HepG2 (cell line): ENCODE data around the gene SSBP4. TPM values are rescaled to one million over a fixed set of nuclear protein-coding genes. Genes with fewer than 3 reads are reported as not detected.

Experiments used
- FIP1L1 ChIP-seq: fragments of 200-400 bp; formaldehyde crosslinking; IDR thresholded peaks from 2 replicates; pipeline ENCODE4 v1.6.1; 2018; ENCODE audit warnings: low read depth, mild to moderate bottlenecking, low read length, moderate library complexity, borderline replicate concordance; ENCODE audit not compliant: insufficient read depth
- HES4 ChIP-seq: sonication (generic); formaldehyde crosslinking; IDR thresholded peaks from 2 replicates; pipeline ENCODE4 v1.9.0; 2021; ENCODE audit warnings: mild to moderate bottlenecking, missing genetic modification reagents, borderline replicate concordance
- KDM1A ChIP-seq: IDR thresholded peaks from 2 replicates; pipeline ENCODE4 v1.6.1; 2016; ENCODE audit warnings: missing compliant biosample characterization
- KLF13 ChIP-seq: sonication (generic); formaldehyde crosslinking; IDR thresholded peaks from 2 replicates; pipeline ENCODE4 v1.4.0; 2020; ENCODE audit warnings: mild to moderate bottlenecking, missing genetic modification reagents
- SMAD9 ChIP-seq: sonication (generic); formaldehyde crosslinking; IDR thresholded peaks from 2 replicates; pipeline ENCODE4 v1.5.1; 2020; ENCODE audit warnings: mild to moderate bottlenecking, missing genetic modification reagents
- ZBTB20 ChIP-seq: sonication (generic); formaldehyde crosslinking; IDR thresholded peaks from 2 replicates; pipeline ENCODE4 v1.8.1; 2023; ENCODE audit warnings: missing genetic modification reagents, low read depth, mild to moderate bottlenecking, borderline replicate concordance
- ZBTB26 ChIP-seq: IDR thresholded peaks from 2 replicates; pipeline ENCODE4 v1.6.1; 2016; ENCODE audit warnings: missing compliant biosample characterization, missing genetic modification reagents, borderline replicate concordance
- ZBTB40 ChIP-seq, 2 experiments: fragments of 450-650 bp in 1 of 2; sonication (generic) in 1 of 2; formaldehyde crosslinking in 1 of 2; IDR thresholded peaks; 2 replicates each; pipeline versions ENCODE4 v1.6.1 to v1.8.0; 2016 to 2022; ENCODE audit warnings: antibody characterized with exemption in 1 of 2, mild to moderate bottlenecking in 1 of 2, missing genetic modification reagents in 1 of 2
- ZBTB43 ChIP-seq: sonication (generic); formaldehyde crosslinking; conservative IDR thresholded peaks from 2 replicates; pipeline ENCODE4 v1.4.0; 2020; ENCODE audit warnings: missing genetic modification reagents
- ZNF383 ChIP-seq: sonication (generic); formaldehyde crosslinking; IDR thresholded peaks from 2 replicates; pipeline ENCODE4 v1.4.0; 2020; ENCODE audit warnings: missing genetic modification reagents, mild to moderate bottlenecking, borderline replicate concordance
- ZNF547 ChIP-seq: sonication (generic); formaldehyde crosslinking; IDR thresholded peaks from 2 replicates; pipeline ENCODE4 v1.5.1; 2020; ENCODE audit warnings: mild to moderate bottlenecking, missing genetic modification reagents
- polyA plus RNA-seq, 8 experiments: library from polyadenylated mRNA; depleted of rRNA in 3 of 8; stranded (reverse) in 7 of 8; unstranded in 1 of 8; fragments of >200 nt; fragmentation: Illumina TruSeq in 4 of 8; extraction: Trizol in 4 of 8; gene quantifications; 2 replicates each; pipeline versions ENCODE4 v1.2.1 to v1.2.3, GENCODE V29; 2011 to 2016; ENCODE audit warnings: low read depth in 4 of 8, missing spikeins in 1 of 8, mixed read lengths in 1 of 8; ENCODE audit not compliant: insufficient read depth in 1 of 8
- total RNA-seq, 5 experiments: library from RNA; depleted of rRNA; stranded (reverse); fragments of >200 nt; fragmentation: Illumina TruSeq; extraction: Trizol; gene quantifications; 2 replicates each; pipeline ENCODE4 v1.2.3, GENCODE V29; 2016; ENCODE audit warnings: low read depth in 1 of 5
- TF ChIP-seq, protein P1 (sequence below): sonication (generic); formaldehyde crosslinking; IDR thresholded peaks from 2 replicates; pipeline ENCODE4 v1.5.0; 2020; ENCODE audit warnings: missing genetic modification reagents
- TF ChIP-seq, protein P2 (sequence below): conservative IDR thresholded peaks from 2 replicates; pipeline ENCODE4 v1.6.1; 2018; ENCODE audit warnings: missing genetic modification reagents

SSBP4 gene
- total and polyA plus RNA-seq, 2 of the 13 experiments (the other 11 are each of a cell fraction or from before 2014, with no cell fraction given): 20.8 to 39.5 TPM

DNA sequence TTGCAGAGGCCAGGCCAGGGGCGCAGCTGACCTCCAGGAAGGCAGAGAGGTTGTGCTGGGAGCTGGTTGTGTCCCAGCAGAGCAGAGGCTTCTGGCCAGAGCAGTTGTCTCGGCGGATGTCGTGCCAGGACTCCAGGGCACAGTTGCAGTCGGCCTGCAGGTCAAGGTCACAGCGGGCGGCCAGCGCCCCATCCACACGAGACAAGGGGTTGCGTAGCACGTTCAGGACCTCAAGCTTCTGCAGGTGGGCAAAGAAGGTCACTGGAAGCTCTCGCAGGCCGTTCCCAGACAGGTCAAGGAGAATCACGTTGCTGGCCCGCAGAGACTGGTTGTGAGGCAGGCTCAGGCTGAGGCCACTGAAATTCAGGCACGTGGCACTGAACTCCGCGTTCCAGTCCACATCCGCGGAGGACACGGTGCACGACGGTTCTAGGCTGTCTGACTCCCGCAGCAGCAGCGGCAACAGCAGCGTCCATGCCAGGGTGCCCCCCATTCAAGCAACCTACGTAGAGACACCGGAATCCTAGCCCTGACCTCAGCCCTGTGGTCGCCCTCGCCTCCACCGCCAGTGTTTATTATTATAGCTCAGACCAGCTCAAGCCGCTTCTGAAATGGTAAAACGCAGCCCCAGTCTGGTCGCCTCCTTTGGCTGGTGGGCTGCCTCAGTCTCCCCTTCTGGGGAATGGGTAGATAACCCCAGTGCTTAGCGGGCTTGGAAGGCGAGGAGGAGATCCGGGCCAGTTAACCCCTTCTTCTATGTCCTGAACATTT is 22.5 kb upstream of the SSBP4 start (continued):
- TF ChIP-seq, protein P1, sequence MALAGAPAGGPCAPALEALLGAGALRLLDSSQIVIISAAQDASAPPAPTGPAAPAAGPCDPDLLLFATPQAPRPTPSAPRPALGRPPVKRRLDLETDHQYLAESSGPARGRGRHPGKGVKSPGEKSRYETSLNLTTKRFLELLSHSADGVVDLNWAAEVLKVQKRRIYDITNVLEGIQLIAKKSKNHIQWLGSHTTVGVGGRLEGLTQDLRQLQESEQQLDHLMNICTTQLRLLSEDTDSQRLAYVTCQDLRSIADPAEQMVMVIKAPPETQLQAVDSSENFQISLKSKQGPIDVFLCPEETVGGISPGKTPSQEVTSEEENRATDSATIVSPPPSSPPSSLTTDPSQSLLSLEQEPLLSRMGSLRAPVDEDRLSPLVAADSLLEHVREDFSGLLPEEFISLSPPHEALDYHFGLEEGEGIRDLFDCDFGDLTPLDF (CRISPR knock-in tag): no peak
- TF ChIP-seq HES4 (CRISPR knock-in tag): no peak
- TF ChIP-seq ZBTB40 (IDR thresholded peaks at IDR 0.05): no peak
- no peak; the same call in 1 of the 2 replicates for TF ChIP-seq ZBTB40 (CRISPR knock-in tag; IDR thresholded peaks at IDR 0.05)
- TF ChIP-seq, protein P2, sequence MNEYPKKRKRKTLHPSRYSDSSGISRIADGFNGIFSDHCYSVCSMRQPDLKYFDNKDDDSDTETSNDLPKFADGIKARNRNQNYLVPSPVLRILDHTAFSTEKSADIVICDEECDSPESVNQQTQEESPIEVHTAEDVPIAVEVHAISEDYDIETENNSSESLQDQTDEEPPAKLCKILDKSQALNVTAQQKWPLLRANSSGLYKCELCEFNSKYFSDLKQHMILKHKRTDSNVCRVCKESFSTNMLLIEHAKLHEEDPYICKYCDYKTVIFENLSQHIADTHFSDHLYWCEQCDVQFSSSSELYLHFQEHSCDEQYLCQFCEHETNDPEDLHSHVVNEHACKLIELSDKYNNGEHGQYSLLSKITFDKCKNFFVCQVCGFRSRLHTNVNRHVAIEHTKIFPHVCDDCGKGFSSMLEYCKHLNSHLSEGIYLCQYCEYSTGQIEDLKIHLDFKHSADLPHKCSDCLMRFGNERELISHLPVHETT (CRISPR knock-in tag): no peak
- TF ChIP-seq KLF13 (CRISPR knock-in tag): no peak
- no peak for TF ChIP-seq ZBTB26
- TF ChIP-seq ZNF547: no peak
- TF ChIP-seq ZBTB43 (CRISPR knock-in tag): no peak
- TF ChIP-seq KDM1A (CRISPR knock-in tag): 0 out of 2 replicates have a peak, but pooled peaks have one; percentile 1
- peak; percentile 22; the same call in 1 of the 2 replicates for TF ChIP-seq ZBTB20 (CRISPR knock-in tag)
- TF ChIP-seq SMAD9 (CRISPR knock-in tag): no peak
- no peak for TF ChIP-seq FIP1L1
- no peak for TF ChIP-seq ZNF383
